ENCODE measurements around the gene CTBP2.

DNA sequence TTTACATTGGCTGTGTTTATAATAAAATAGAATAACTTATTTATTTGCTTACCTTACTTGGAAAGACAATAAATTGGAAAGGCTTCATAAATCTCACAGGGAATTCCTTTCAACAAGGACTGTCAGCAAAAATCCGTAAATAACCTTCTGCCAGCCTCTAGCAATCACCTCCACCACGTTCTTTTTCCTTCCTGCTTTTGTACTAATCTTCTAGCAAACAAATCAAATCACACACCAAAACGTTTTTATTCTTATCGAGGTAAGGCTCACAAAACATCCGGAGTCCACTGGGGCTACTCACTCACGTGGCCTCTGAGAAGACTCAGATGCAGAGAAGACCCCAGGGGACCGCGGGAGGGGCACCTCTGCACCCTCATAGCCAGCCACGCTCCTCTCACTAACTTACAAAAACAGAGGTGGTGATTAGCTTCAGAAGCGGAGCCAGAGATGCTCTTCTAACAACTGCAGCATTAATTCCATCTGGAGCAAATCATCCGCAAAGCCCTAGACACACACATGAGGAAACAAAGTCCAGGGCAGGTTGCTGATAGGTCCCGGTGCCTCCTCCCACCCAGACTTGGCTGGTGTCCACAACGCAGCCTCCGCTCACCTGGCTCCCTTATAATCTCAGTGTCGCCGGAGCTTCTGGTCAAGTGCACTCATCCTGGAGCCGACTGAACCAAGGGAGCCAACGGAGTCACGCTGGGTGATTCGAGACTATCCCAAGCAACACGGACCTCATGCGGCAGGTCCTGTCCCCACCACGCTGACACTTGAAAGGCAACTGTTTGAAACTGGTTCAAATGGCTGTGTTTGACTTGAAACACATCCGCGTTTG, 22.5 kb downstream of the CTBP2 start:
- TF ChIP-seq EZH2 (IDR thresholded peaks at IDR 0.05), result no peak
- TF ChIP-seq, protein P1, sequence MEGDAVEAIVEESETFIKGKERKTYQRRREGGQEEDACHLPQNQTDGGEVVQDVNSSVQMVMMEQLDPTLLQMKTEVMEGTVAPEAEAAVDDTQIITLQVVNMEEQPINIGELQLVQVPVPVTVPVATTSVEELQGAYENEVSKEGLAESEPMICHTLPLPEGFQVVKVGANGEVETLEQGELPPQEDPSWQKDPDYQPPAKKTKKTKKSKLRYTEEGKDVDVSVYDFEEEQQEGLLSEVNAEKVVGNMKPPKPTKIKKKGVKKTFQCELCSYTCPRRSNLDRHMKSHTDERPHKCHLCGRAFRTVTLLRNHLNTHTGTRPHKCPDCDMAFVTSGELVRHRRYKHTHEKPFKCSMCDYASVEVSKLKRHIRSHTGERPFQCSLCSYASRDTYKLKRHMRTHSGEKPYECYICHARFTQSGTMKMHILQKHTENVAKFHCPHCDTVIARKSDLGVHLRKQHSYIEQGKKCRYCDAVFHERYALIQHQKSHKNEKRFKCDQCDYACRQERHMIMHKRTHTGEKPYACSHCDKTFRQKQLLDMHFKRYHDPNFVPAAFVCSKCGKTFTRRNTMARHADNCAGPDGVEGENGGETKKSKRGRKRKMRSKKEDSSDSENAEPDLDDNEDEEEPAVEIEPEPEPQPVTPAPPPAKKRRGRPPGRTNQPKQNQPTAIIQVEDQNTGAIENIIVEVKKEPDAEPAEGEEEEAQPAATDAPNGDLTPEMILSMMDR (IDR thresholded peaks at IDR 0.05), result no peak

All from neural progenitor cell (in vitro differentiated cells).